Left hindlimb (tissue), 1 donor: ENCODE data around the gene DDIT4.
A peak's percentile ranks its signal among the peaks of the same experiment; 100 is the strongest.

Experiments used
- DNase-seq: peaks from one replicate; pipeline ENCODE4 v3.0.0-alpha.2; 2018

The DDIT4 gene

GRCh38 chr10:72318418-72319262 is 44.9 kb downstream of the DDIT4 start:
- DNase-seq: peak; percentile 33

- peak; percentile 89 for DNase-seq
Observed at GRCh38 chr10:72319416-72320254, 45.9 kb downstream of the DDIT4 start.

- DNase-seq: peak; percentile 71
Observed at GRCh38 chr10:72320676-72321247, 47.0 kb downstream of the DDIT4 start.

- DNase-seq: no peak
Observed at GRCh38 chr10:72321248-72322029, 47.7 kb downstream of the DDIT4 start.

- DNase-seq: no peak
Observed at GRCh38 chr10:72322030-72322279, 48.2 kb downstream of the DDIT4 start.

GRCh38 chr10:72322280-72323058 is 48.7 kb downstream of the DDIT4 start:
- DNase-seq: no peak

- no peak for DNase-seq
Observed at GRCh38 chr10:72323108-72323749, 49.5 kb downstream of the DDIT4 start.

- DNase-seq: no peak
Observed at GRCh38 chr10:72323771-72324191, 50.1 kb downstream of the DDIT4 start.
